ENCODE data around the gene COMP. TPM values are rescaled to one million over a fixed set of nuclear protein-coding genes. Genes with fewer than 3 reads are reported as not detected.

Gene COMP
- polyA plus RNA-seq, 1 donor (not counting 4 experiments of a cell fraction or from before 2014, with no cell fraction given), result not detected

- peaks cover 52% of the 10 kb centered on the region for H4K20me1 ChIP-seq (ENCODE audit: control insufficient read depth, extremely low read depth, insufficient read depth, low read length)
- H3K9me3 ChIP-seq (ENCODE audit: control insufficient read depth, low read depth, low read length), result no peaks in the 10 kb centered on the region
- peak overlapping the region; percentile 81 to 98 (median 86) for H3K4me3 ChIP-seq (ENCODE audit: control insufficient read depth in 2 of 3, extremely low read depth in 1 of 3, insufficient read depth in 2 of 3, low read depth in 1 of 3, low read length in 3 of 3)
- peaks cover 2% of the 10 kb centered on the region for H3K9me1 ChIP-seq (ENCODE audit: control insufficient read depth, extremely low read depth, insufficient read depth, low read length)
- no peak overlapping the region for H2AFZ ChIP-seq (ENCODE audit: control insufficient read depth, low read length)
- peaks cover 19% of the 10 kb centered on the region for H3K4me1 ChIP-seq (ENCODE audit: control insufficient read depth, extremely low read depth, insufficient read depth, low read length)
- dilution Hi-C loops (cut with MboI; ENCODE audit: extremely low pct_ligation_motif_present, low sequenced_read_pairs), result no loop called here
- H3K27me3 ChIP-seq (ENCODE audit: control insufficient read depth, extremely low read depth, insufficient read depth, low read length), result no peaks in the 10 kb centered on the region
- TF ChIP-seq CTCF (optimal IDR thresholded peaks at IDR 0.05 in 1 of 3, IDR thresholded peaks at IDR 0.05 in 1 of 3, conservative IDR thresholded peaks at IDR 0.05 in 1 of 3; ENCODE audit: extremely low read depth in 1 of 3, insufficient read depth in 2 of 3, low read length in 3 of 3), result no peak
- no peak for TF ChIP-seq EZH2 (IDR thresholded peaks at IDR 0.05; ENCODE audit: low read length)
- H3K79me2 ChIP-seq (ENCODE audit: control insufficient read depth, insufficient read depth, low read length), result peaks cover 72% of the 10 kb centered on the region
- H3K4me2 ChIP-seq (ENCODE audit: control insufficient read depth, extremely low read depth, insufficient read depth, low read depth, low read length), result peak overlapping the region; percentile 98
- H3K9ac ChIP-seq (ENCODE audit: control insufficient read depth, extremely low read depth, insufficient read depth, low read length), result peak overlapping the region; percentile 94
- peaks cover 13 to 33% of the 10 kb centered on the region in 2 experiments for H3K36me3 ChIP-seq (ENCODE audit: control insufficient read depth in 2 of 2, extremely low read depth in 1 of 2, insufficient read depth in 2 of 2, low read length in 2 of 2)
- DNase-seq (ENCODE audit: low read depth, low spot score), result no peak
- FAIRE-seq, result no peak
- peak overlapping the region; percentile 47 for H3K27ac ChIP-seq (ENCODE audit: control insufficient read depth, insufficient read depth, low read length)
These were observed 42.9 kb upstream of the COMP start for GRCh38 chr19:18833849-18834643.

DNA sequence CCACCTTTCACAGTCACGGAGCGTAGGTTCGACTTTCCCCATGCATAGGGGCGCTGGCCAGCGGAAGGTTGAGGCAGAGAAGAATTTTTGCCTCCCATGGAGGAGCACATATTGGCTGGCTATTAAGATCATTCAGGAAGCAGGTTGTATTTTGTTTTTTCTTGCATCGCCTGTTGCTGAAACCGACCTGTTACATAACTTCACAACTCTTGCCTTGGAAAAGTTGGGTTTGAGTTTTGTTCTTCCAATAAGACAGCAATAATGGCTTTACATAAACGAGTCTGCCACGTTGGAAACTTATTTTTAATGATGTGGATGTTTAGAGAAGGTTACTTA, 42.0 kb upstream of the COMP start:
- DNase-seq (ENCODE audit: low read depth, low spot score), result no peak
- Histone ChIP-seq H3K9me3 (ENCODE audit: control insufficient read depth, low read depth, low read length) (no peaks in the 10 kb centered on the region), H2AFZ (ENCODE audit: control insufficient read depth, low read length) (no peak overlapping the region), H3K4me1 (ENCODE audit: control insufficient read depth, extremely low read depth, insufficient read depth, low read length) (peaks cover 19% of the 10 kb centered on the region), H3K79me2 (ENCODE audit: control insufficient read depth, insufficient read depth, low read length) (peaks cover 64% of the 10 kb centered on the region), H3K36me3 (ENCODE audit: control insufficient read depth in 2 of 2, extremely low read depth in 1 of 2, insufficient read depth in 2 of 2, low read length in 2 of 2) (peaks cover 11 to 33% of the 10 kb centered on the region in 2 experiments), H3K4me3 (ENCODE audit: control insufficient read depth in 2 of 3, extremely low read depth in 1 of 3, insufficient read depth in 2 of 3, low read depth in 1 of 3, low read length in 3 of 3) (peak overlapping the region; percentile 81 to 98 (median 86)), H4K20me1 (ENCODE audit: control insufficient read depth, extremely low read depth, insufficient read depth, low read length) (peaks cover 49% of the 10 kb centered on the region), H3K9me1 (ENCODE audit: control insufficient read depth, extremely low read depth, insufficient read depth, low read length) (peaks cover 2% of the 10 kb centered on the region), H3K9ac (ENCODE audit: control insufficient read depth, extremely low read depth, insufficient read depth, low read length) (peak overlapping the region; percentile 94), H3K4me2 (ENCODE audit: control insufficient read depth, extremely low read depth, insufficient read depth, low read depth, low read length) (peak overlapping the region; percentile 98), H3K27ac (ENCODE audit: control insufficient read depth, insufficient read depth, low read length) (peak overlapping the region; percentile 79), H3K27me3 (ENCODE audit: control insufficient read depth, extremely low read depth, insufficient read depth, low read length) (no peaks in the 10 kb centered on the region)
- no peak for TF ChIP-seq CTCF (optimal IDR thresholded peaks at IDR 0.05 in 1 of 3, IDR thresholded peaks at IDR 0.05 in 1 of 3, conservative IDR thresholded peaks at IDR 0.05 in 1 of 3; ENCODE audit: extremely low read depth in 1 of 3, insufficient read depth in 2 of 3, low read length in 3 of 3)
- TF ChIP-seq EZH2 (IDR thresholded peaks at IDR 0.05; ENCODE audit: low read length), result no peak
- FAIRE-seq, result no peak
- dilution Hi-C loops (cut with MboI; ENCODE audit: extremely low pct_ligation_motif_present, low sequenced_read_pairs), result no loop called here
